Smooth muscle cell (in vitro differentiated cells): ENCODE results near the gene M1AP. TPM values are rescaled to one million over a fixed set of nuclear protein-coding genes. Genes with fewer than 3 reads are reported as not detected.

Experiments
- DNase-seq: peaks from one replicate; lab custom pipeline; 2025; ENCODE audit not compliant: unreplicated experiment; lab: John Stamatoyannopoulos, UW
- H2AFZ ChIP-seq: fragments of 200-600 bp; sonication (generic); 2 replicates; pipeline ENCODE4 v1.6.0; 2016; ENCODE audit warnings: antibody characterized with exemption, low read depth, mild to moderate bottlenecking
- H3F3A ChIP-seq: fragments of 200-600 bp; sonication (generic); 2 replicates; pipeline ENCODE4 v1.6.0; 2017; ENCODE audit warnings: antibody characterized with exemption, low read depth
- H3K27ac ChIP-seq: fragments of 200-600 bp; sonication (generic); 2 replicates; pipeline ENCODE4 v1.5.1; 2016; ENCODE audit warnings: low read depth, mild to moderate bottlenecking
- H3K27me3 ChIP-seq: fragments of 200-600 bp; sonication (generic); 2 replicates; pipeline ENCODE4 v1.6.1; 2016; ENCODE audit warnings: low read depth, mild to moderate bottlenecking
- H3K36me3 ChIP-seq: fragments of 200-600 bp; sonication (generic); 2 replicates; pipeline ENCODE4 v1.5.1; 2016; ENCODE audit warnings: low read depth
- H3K4me1 ChIP-seq: fragments of 200-600 bp; sonication (generic); 2 replicates; pipeline ENCODE4 v1.5.1; 2016; ENCODE audit warnings: low read depth
- H3K4me2 ChIP-seq: fragments of 200-600 bp; sonication (generic); 2 replicates; pipeline ENCODE4 v1.6.0; 2016; ENCODE audit warnings: mild to moderate bottlenecking
- H3K4me3 ChIP-seq: fragments of 200-600 bp; sonication (generic); 2 replicates; pipeline ENCODE4 v1.5.1; 2016; ENCODE audit warnings: mild to moderate bottlenecking
- H3K79me2 ChIP-seq: fragments of 200-600 bp; sonication (generic); 2 replicates; pipeline ENCODE4 v1.6.0; 2016; ENCODE audit warnings: low read depth, mild to moderate bottlenecking
- H3K9ac ChIP-seq: fragments of 200-600 bp; sonication (generic); 2 replicates; pipeline ENCODE4 v1.6.0; 2016; ENCODE audit warnings: low read depth
- H3K9me3 ChIP-seq: fragments of 200-600 bp; sonication (generic); replicated peaks from 2 replicates; pipeline ENCODE4 v1.5.1; 2016; ENCODE audit warnings: low read depth
- H4K20me1 ChIP-seq: fragments of 200-600 bp; sonication (generic); 2 replicates; pipeline ENCODE4 v1.6.0; 2016; ENCODE audit warnings: low read depth
- WGBS: methylation state at CpG from one replicate; pipeline ENCODE4 v1.1.7; 2016; ENCODE audit warnings: low lambda C conversion rate; 5-methylcytosine and 5-hydroxymethylcytosine counted together
- polyA plus RNA-seq: library from polyadenylated mRNA; unstranded; fragments of >200 nt; fragmentation: Nextera tagmentation; extraction: Ambion mirVana; gene quantifications from 2 replicates; pipeline ENCODE4 v1.2.1, GENCODE V29; 2016
- total RNA-seq: library from RNA; depleted of rRNA; stranded (reverse); fragments of >200 nt; gene quantifications from 2 replicates; pipeline ENCODE4 v1.2.3, GENCODE V29; 2014
- TF ChIP-seq, protein P1 (sequence below): fragments of 200-600 bp; sonication (generic); IDR thresholded peaks from 2 replicates; pipeline ENCODE4 v1.5.1; 2017; ENCODE audit warnings: borderline replicate concordance, mild to moderate bottlenecking, antibody characterized with exemption; ENCODE audit not compliant: insufficient read depth, poor library complexity, severe bottlenecking

Gene M1AP
- total RNA-seq (1.2 TPM in 2 replicates), polyA plus RNA-seq (1.0 and 2.8 TPM in 2 replicates)

GRCh38 chr2:74648009-74648443 lies at the start of gene M1AP:
M1AP (minus strand) TSS chr2:74648330; CDS start chr2:74640275, 8,055 bp downstream.
- H3K4me3 ChIP-seq = peak within 1 kb of the TSS; percentile 52
- H3K4me1 ChIP-seq = no peaks in the 10 kb centered on the region
- no peak for DNase-seq
- H3K4me2 ChIP-seq = peak within 1 kb of the TSS; percentile 89
- H3K27me3 ChIP-seq = peaks cover 8% of the 10 kb centered on the region
- no peak within 1 kb of the TSS for H3K9ac ChIP-seq
- no peaks in the 10 kb centered on the region for H3F3A ChIP-seq
- H2AFZ ChIP-seq = peak within 1 kb of the TSS; percentile 89
- TF ChIP-seq, protein P1, sequence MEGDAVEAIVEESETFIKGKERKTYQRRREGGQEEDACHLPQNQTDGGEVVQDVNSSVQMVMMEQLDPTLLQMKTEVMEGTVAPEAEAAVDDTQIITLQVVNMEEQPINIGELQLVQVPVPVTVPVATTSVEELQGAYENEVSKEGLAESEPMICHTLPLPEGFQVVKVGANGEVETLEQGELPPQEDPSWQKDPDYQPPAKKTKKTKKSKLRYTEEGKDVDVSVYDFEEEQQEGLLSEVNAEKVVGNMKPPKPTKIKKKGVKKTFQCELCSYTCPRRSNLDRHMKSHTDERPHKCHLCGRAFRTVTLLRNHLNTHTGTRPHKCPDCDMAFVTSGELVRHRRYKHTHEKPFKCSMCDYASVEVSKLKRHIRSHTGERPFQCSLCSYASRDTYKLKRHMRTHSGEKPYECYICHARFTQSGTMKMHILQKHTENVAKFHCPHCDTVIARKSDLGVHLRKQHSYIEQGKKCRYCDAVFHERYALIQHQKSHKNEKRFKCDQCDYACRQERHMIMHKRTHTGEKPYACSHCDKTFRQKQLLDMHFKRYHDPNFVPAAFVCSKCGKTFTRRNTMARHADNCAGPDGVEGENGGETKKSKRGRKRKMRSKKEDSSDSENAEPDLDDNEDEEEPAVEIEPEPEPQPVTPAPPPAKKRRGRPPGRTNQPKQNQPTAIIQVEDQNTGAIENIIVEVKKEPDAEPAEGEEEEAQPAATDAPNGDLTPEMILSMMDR = peak; percentile 25
- H3K9me3 ChIP-seq = no peaks in the 10 kb centered on the region
- no peaks in the 10 kb centered on the region for H4K20me1 ChIP-seq
- 7% methylated on average over 44 of the region's 45 CpGs for WGBS
- no peaks in the 10 kb centered on the region for H3K36me3 ChIP-seq
- no peak within 1 kb of the TSS for H3K27ac ChIP-seq
- no peaks in the 10 kb centered on the region for H3K79me2 ChIP-seq

DNA sequence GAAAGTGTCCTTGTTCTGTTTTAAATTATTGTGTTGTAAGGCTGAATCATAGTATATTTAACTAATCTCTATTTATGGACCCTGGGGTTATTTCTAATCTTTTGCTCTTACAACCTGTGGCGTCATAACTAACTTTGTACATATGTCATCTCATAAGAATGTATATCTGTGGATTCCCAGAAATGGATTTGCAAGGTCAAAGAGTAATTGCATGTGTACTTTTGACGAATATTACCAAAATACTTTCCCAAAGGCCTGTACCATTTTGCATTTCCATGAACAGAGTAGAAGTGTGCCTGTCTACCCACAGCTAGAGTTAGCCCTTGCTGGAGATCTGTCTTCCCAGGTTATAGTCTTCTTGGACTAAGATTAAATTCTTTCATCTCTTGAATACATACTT lies 48.7 kb upstream of the M1AP start:
- H3K9me3 ChIP-seq = no peaks in the 10 kb centered on the region
- no peaks in the 10 kb centered on the region for H3K79me2 ChIP-seq
- DNase-seq = no peak
- H3K9ac ChIP-seq = peak overlapping the region; percentile 40
- no peak overlapping the region for H2AFZ ChIP-seq
- 19% methylated on average over 2 of the region's 2 CpGs for WGBS
- H3K36me3 ChIP-seq = no peaks in the 10 kb centered on the region
- no peaks in the 10 kb centered on the region for H3F3A ChIP-seq
- TF ChIP-seq, protein P1 = no peak
- no peak overlapping the region for H3K4me3 ChIP-seq
- H3K27me3 ChIP-seq = peaks cover 28% of the 10 kb centered on the region
- H3K4me2 ChIP-seq = peak overlapping the region; percentile 53
- H3K4me1 ChIP-seq = no peaks in the 10 kb centered on the region
- no peaks in the 10 kb centered on the region for H4K20me1 ChIP-seq
- peak overlapping the region; percentile 87 for H3K27ac ChIP-seq

DNA sequence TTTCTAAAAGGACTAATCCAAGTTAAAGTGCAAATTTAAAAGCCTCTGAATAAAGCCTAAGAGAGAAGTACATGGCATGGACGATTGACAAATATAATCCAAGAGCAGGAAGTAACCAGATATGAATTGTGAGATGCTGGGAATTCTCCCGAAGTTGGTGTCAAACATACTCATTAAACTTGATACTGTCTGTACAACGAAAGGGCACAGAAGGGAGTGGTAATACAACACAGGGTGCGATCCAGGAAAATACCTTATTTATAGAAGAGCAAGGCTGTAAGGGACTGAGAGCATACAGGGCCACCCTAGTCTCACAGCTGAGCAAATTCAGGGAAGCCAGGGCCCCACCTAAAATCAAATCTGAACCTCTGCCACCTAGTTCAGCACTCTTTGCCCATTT lies 47.5 kb upstream of the M1AP start:
- no peak for DNase-seq
- H3K27me3 ChIP-seq = peaks cover 16% of the 10 kb centered on the region
- TF ChIP-seq, protein P1 = no peak
- H3K9ac ChIP-seq = no peak overlapping the region
- H3F3A ChIP-seq = no peaks in the 10 kb centered on the region
- H3K9me3 ChIP-seq = no peaks in the 10 kb centered on the region
- no peaks in the 10 kb centered on the region for H3K36me3 ChIP-seq
- H2AFZ ChIP-seq = no peak overlapping the region
- no peaks in the 10 kb centered on the region for H3K79me2 ChIP-seq
- H4K20me1 ChIP-seq = no peaks in the 10 kb centered on the region
- H3K4me2 ChIP-seq = no peak overlapping the region
- no peaks in the 10 kb centered on the region for H3K4me1 ChIP-seq
- no peak overlapping the region for H3K27ac ChIP-seq
- 83% methylated on average over 4 of the region's 4 CpGs for WGBS
- no peak overlapping the region for H3K4me3 ChIP-seq

DNA sequence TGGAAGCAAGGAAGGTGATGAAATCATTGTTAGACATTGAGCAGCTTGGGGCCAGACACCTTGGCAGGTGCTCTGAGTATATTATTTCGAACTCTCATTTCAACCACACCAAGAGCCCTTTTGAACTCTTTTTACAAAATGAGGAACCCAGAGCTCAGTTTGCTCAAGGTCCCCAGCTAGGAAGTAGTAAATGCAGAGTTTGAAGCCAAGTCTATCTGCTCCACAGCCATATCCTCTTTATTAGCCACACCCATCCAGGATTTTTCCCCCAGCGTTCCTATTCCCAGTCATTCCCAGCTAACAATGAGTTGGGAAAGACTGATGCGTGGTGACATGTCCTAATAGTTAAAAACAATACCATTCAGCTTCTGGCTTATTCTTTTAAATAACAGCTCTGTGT lies 46.2 kb upstream of the M1AP start:
- H3K9me3 ChIP-seq = no peaks in the 10 kb centered on the region
- H3F3A ChIP-seq = no peaks in the 10 kb centered on the region
- H3K9ac ChIP-seq = no peak overlapping the region
- H3K4me3 ChIP-seq = no peak overlapping the region
- H3K79me2 ChIP-seq = no peaks in the 10 kb centered on the region
- H3K4me1 ChIP-seq = no peaks in the 10 kb centered on the region
- H2AFZ ChIP-seq = no peak overlapping the region
- TF ChIP-seq, protein P1 = no peak
- H3K4me2 ChIP-seq = no peak overlapping the region
- peaks cover 13% of the 10 kb centered on the region for H3K27me3 ChIP-seq
- H3K27ac ChIP-seq = no peak overlapping the region
- no peaks in the 10 kb centered on the region for H3K36me3 ChIP-seq
- no peak for DNase-seq
- WGBS = 81% methylated on average over 3 of the region's 3 CpGs
- no peaks in the 10 kb centered on the region for H4K20me1 ChIP-seq
